Measurements from ENCODE around the gene KIF1B.
A peak's percentile ranks its signal among the peaks of the same experiment; 100 is the strongest.

The KIF1B gene

DNA sequence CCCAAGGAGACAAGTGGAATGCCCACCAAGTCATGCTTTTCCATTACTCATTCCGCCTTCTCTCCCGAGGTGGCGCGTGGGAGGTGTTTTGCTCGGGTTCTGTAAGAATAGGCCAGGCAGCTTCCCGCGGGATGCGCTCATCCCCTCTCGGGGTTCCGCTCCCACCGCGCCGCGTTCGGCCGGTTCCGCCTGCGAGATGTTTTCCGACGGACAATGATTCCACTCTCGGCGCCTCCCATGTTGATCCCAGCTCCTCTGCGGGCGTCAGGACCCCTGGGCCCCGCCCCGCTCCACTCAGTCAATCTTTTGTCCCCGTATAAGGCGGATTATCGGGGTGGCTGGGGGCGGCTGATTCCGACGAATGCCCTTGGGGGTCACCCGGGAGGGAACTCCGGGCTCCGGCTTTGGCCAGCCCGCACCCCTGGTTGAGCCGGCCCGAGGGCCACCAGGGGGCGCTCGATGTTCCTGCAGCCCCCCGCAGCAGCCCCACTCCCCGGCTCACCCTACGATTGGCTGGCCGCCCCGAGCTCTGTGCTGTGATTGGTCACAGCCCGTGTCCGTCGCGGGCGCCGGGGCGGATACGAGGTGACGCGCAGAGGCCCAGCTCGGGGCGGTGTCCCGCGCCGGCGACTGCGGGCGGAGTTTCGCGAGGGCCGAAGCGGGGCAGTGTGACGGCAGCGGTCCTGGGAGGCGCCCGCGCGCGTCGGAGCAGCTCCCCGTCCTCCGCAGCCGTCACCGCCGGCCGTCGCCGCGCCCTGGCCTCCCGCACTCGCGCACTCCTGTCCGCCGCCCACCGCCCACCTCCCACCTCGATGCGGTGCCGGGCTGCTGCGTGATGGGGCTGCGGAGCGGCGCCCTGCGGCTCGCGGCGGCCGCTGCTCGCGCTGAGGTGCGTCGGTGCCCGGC lies at the start of gene KIF1B (continued):
- no peak for TF ChIP-seq ZNF23 (tag by site-specific recombination; IDR thresholded peaks at IDR 0.05; ENCODE audit: borderline replicate concordance)
- TF ChIP-seq ZNF426 (tag by site-specific recombination; IDR thresholded peaks at IDR 0.05) = no peak
- TF ChIP-seq ZNF791 (tag by site-specific recombination; IDR thresholded peaks at IDR 0.05) = no peak
- TF ChIP-seq, protein P1, sequence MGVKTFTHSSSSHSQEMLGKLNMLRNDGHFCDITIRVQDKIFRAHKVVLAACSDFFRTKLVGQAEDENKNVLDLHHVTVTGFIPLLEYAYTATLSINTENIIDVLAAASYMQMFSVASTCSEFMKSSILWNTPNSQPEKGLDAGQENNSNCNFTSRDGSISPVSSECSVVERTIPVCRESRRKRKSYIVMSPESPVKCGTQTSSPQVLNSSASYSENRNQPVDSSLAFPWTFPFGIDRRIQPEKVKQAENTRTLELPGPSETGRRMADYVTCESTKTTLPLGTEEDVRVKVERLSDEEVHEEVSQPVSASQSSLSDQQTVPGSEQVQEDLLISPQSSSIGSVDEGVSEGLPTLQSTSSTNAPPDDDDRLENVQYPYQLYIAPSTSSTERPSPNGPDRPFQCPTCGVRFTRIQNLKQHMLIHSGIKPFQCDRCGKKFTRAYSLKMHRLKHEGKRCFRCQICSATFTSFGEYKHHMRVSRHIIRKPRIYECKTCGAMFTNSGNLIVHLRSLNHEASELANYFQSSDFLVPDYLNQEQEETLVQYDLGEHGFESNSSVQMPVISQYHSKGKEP (tag by site-specific recombination; IDR thresholded peaks at IDR 0.05) = no peak
- no peak for TF ChIP-seq SETDB1 (IDR thresholded peaks at IDR 0.05; ENCODE audit: insufficient read length, low read length)
- TF ChIP-seq ZNF837 (tag by site-specific recombination; IDR thresholded peaks at IDR 0.05) = no peak
- no peak for TF ChIP-seq AEBP2 (tag by site-specific recombination; IDR thresholded peaks at IDR 0.05; ENCODE audit: borderline replicate concordance)
- TF ChIP-seq, protein P2, sequence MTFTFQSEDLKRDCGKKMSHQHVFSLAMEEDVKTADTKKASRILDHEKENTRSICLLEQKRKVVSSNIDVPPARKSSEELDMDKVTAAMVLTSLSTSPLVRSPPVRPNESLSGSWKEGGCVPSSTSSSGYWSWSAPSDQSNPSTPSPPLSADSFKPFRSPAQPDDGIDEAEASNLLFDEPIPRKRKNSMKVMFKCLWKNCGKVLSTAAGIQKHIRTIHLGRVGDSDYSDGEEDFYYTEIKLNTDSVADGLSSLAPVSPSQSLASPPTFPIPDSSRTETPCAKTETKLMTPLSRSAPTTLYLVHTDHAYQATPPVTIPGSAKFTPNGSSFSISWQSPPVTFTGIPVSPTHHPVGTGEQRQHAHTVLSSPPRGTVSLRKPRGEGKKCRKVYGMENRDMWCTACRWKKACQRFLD (tag by site-specific recombination; IDR thresholded peaks at IDR 0.05) = no peak
- TF ChIP-seq GLI2 (tag by site-specific recombination; IDR thresholded peaks at IDR 0.05; ENCODE audit: borderline replicate concordance, low read depth) = no peak
- no peak for TF ChIP-seq ZNF560 (tag by site-specific recombination; IDR thresholded peaks at IDR 0.05; ENCODE audit: borderline replicate concordance)
- TF ChIP-seq ZNF112 (tag by site-specific recombination; IDR thresholded peaks at IDR 0.05) = no peak
- TF ChIP-seq ZNF777 (tag by site-specific recombination; IDR thresholded peaks at IDR 0.05; ENCODE audit: borderline replicate concordance) = peak; percentile 85; the same call in 1 of the 2 replicates
- TF ChIP-seq ZNF280D (tag by site-specific recombination; IDR thresholded peaks at IDR 0.05) = no peak
- TF ChIP-seq ZNF214 (tag by site-specific recombination; IDR thresholded peaks at IDR 0.05; ENCODE audit: borderline replicate concordance) = no peak
- TF ChIP-seq ZFHX2 (tag by site-specific recombination; conservative IDR thresholded peaks at IDR 0.05) = peak; percentile 91
- peak; percentile 93 for TF ChIP-seq ZNF707 (tag by site-specific recombination; IDR thresholded peaks at IDR 0.05)
- no peak for TF ChIP-seq ZNF548 (tag by site-specific recombination; IDR thresholded peaks at IDR 0.05)
- no peak for TF ChIP-seq ZNF202 (tag by site-specific recombination; IDR thresholded peaks at IDR 0.05; ENCODE audit: borderline replicate concordance)
- no peak for TF ChIP-seq OVOL3 (tag by site-specific recombination; IDR thresholded peaks at IDR 0.05)
- peak; percentile 70; the same call in 1 of the 2 replicates for TF ChIP-seq ZNF223 (tag by site-specific recombination; IDR thresholded peaks at IDR 0.05)
- TF ChIP-seq ZNF175 (tag by site-specific recombination; IDR thresholded peaks at IDR 0.05) = no peak
- TF ChIP-seq ZNF549 (tag by site-specific recombination; IDR thresholded peaks at IDR 0.05) = no peak
- 0 out of 2 replicates have a peak, but pooled peaks have one; percentile 11 for TF ChIP-seq GLI4 (tag by site-specific recombination; IDR thresholded peaks at IDR 0.05)
- no peak for TF ChIP-seq ZNF140 (tag by site-specific recombination; IDR thresholded peaks at IDR 0.05)
- no peak for TF ChIP-seq ZNF510 (tag by site-specific recombination; IDR thresholded peaks at IDR 0.05; ENCODE audit: insufficient replicate concordance)
- peak; percentile 52; the same call in 1 of the 2 replicates for TF ChIP-seq ZSCAN5A (tag by site-specific recombination; IDR thresholded peaks at IDR 0.05)
- no peak for TF ChIP-seq ZNF132 (tag by site-specific recombination; IDR thresholded peaks at IDR 0.05; ENCODE audit: borderline replicate concordance)
- peak; percentile 44; the same call in 1 of the 2 replicates for TF ChIP-seq KLF9 (tag by site-specific recombination; IDR thresholded peaks at IDR 0.05; ENCODE audit: low read depth)
- TF ChIP-seq BCL11A (tag by site-specific recombination; IDR thresholded peaks at IDR 0.05; ENCODE audit: low read depth) = peak; percentile 87; the same call in 1 of the 2 replicates
- peak; percentile 61; the same call in 1 of the 2 replicates for TF ChIP-seq ZFP3 (tag by site-specific recombination; IDR thresholded peaks at IDR 0.05; ENCODE audit: low read depth)
- TF ChIP-seq ZNF654 (tag by site-specific recombination; IDR thresholded peaks at IDR 0.05; ENCODE audit: low read depth) = no peak
